ENCODE measurements around the gene ARMC7. TPM values are rescaled to one million over a fixed set of nuclear protein-coding genes. Genes with fewer than 3 reads are reported as not detected.
A peak's percentile ranks its signal among the peaks of the same experiment; 100 is the strongest.

The ARMC7 gene
- total RNA-seq, 1 experiment from 2014 or later: 48.7 TPM

DNA sequence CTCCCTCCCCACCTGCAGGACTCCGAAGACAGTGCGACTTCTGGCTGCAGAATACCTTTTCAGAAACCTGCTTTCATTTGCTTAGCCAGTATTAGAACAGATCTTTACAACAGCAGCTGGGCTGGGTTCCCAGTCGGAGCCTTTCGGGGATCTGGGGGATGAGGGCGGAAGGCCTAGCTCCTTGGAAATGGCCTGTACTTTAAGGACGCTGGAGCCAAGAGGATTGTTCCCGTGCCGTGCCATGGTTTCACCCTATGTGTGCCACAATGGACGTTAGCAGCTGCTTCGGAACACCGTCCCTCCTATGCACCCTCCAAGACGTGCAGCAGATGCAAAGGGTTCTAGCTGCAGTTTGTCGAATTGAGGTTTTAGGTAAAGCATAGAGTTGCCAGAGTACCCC, 46.6 kb upstream of the ARMC7 start:
- Histone ChIP-seq H3K4me1 (ENCODE audit: control insufficient read depth, insufficient read depth, low read length) (no peaks in the 10 kb centered on the region), H3K27me3 (ENCODE audit: control insufficient read depth, insufficient read depth, low read length) (no peaks in the 10 kb centered on the region), H3K4me3 (ENCODE audit: low read depth in 2 of 2, low read length in 2 of 2) (no peak overlapping the region), H3K36me3 (ENCODE audit: control insufficient read depth, insufficient read depth, low read length) (0 out of 2 replicates have a peak, but pooled peaks cover 2% of the 10 kb centered on the region), H3K27ac (ENCODE audit: low read length) (no peak overlapping the region), H3K9me3 (ENCODE audit: control insufficient read depth, insufficient read depth, low read depth, low read length) (no peaks in the 10 kb centered on the region)
- ChIA-PET CTCF (interaction anchor here (0.6 kb wide), 3 partner anchors 41 to 351 kb away, joined by 3 to 8 read pairs (median 8); no protein-coding TSS in a partner anchor), POLR2A (no interaction called here)
- in situ Hi-C loops (cut with HindIII; ENCODE audit: low pct_unique_long_range_greater_than_20kb, low sequenced_read_pairs): no loop called here
- BruUV-seq (replicated peaks): no TSS peak
- intact Hi-C loops (cut with micrococcal nuclease; ENCODE audit: unreplicated experiment): no loop called here
- ATAC-seq: no peak
- no peak for DNase-seq (ENCODE audit: low read depth, low spot score)
- TF ChIP-seq TCF7L2 (IDR thresholded peaks at IDR 0.05; ENCODE audit: low read depth, low read length): no peak
- no peak for TF ChIP-seq SIN3A (IDR thresholded peaks at IDR 0.05; ENCODE audit: borderline replicate concordance, insufficient read depth, low read depth, low read length)
- TF ChIP-seq, protein P1, sequence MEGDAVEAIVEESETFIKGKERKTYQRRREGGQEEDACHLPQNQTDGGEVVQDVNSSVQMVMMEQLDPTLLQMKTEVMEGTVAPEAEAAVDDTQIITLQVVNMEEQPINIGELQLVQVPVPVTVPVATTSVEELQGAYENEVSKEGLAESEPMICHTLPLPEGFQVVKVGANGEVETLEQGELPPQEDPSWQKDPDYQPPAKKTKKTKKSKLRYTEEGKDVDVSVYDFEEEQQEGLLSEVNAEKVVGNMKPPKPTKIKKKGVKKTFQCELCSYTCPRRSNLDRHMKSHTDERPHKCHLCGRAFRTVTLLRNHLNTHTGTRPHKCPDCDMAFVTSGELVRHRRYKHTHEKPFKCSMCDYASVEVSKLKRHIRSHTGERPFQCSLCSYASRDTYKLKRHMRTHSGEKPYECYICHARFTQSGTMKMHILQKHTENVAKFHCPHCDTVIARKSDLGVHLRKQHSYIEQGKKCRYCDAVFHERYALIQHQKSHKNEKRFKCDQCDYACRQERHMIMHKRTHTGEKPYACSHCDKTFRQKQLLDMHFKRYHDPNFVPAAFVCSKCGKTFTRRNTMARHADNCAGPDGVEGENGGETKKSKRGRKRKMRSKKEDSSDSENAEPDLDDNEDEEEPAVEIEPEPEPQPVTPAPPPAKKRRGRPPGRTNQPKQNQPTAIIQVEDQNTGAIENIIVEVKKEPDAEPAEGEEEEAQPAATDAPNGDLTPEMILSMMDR (IDR thresholded peaks at IDR 0.05): no peak
- TF ChIP-seq, protein P2, sequence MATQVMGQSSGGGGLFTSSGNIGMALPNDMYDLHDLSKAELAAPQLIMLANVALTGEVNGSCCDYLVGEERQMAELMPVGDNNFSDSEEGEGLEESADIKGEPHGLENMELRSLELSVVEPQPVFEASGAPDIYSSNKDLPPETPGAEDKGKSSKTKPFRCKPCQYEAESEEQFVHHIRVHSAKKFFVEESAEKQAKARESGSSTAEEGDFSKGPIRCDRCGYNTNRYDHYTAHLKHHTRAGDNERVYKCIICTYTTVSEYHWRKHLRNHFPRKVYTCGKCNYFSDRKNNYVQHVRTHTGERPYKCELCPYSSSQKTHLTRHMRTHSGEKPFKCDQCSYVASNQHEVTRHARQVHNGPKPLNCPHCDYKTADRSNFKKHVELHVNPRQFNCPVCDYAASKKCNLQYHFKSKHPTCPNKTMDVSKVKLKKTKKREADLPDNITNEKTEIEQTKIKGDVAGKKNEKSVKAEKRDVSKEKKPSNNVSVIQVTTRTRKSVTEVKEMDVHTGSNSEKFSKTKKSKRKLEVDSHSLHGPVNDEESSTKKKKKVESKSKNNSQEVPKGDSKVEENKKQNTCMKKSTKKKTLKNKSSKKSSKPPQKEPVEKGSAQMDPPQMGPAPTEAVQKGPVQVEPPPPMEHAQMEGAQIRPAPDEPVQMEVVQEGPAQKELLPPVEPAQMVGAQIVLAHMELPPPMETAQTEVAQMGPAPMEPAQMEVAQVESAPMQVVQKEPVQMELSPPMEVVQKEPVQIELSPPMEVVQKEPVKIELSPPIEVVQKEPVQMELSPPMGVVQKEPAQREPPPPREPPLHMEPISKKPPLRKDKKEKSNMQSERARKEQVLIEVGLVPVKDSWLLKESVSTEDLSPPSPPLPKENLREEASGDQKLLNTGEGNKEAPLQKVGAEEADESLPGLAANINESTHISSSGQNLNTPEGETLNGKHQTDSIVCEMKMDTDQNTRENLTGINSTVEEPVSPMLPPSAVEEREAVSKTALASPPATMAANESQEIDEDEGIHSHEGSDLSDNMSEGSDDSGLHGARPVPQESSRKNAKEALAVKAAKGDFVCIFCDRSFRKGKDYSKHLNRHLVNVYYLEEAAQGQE (IDR thresholded peaks at IDR 0.05; ENCODE audit: insufficient read depth in 1 of 2, low read depth in 2 of 2, low read length in 1 of 2): no peak
- no peak for TF ChIP-seq POLR2AphosphoS5 (IDR thresholded peaks at IDR 0.05; ENCODE audit: low read depth, low read length)

- no peak for DNase-seq (ENCODE audit: low read depth, low spot score)
- Histone ChIP-seq H3K4me1 (ENCODE audit: control insufficient read depth, insufficient read depth, low read length) (no peaks in the 10 kb centered on the region), H3K4me3 (ENCODE audit: low read depth in 2 of 2, low read length in 2 of 2) (no peak overlapping the region), H3K27ac (ENCODE audit: low read length) (no peak overlapping the region), H3K36me3 (ENCODE audit: control insufficient read depth, insufficient read depth, low read length) (0 out of 2 replicates have a peak, but pooled peaks cover 2% of the 10 kb centered on the region), H3K27me3 (ENCODE audit: control insufficient read depth, insufficient read depth, low read length) (no peaks in the 10 kb centered on the region), H3K9me3 (ENCODE audit: control insufficient read depth, insufficient read depth, low read depth, low read length) (no peaks in the 10 kb centered on the region)
- ATAC-seq: 0 out of 2 replicates have a peak, but pooled peaks have one; percentile 44
- TF ChIP-seq POLR2AphosphoS5 (IDR thresholded peaks at IDR 0.05; ENCODE audit: low read depth, low read length) (no peak), TCF7L2 (IDR thresholded peaks at IDR 0.05; ENCODE audit: low read depth, low read length) (no peak), SIN3A (IDR thresholded peaks at IDR 0.05; ENCODE audit: borderline replicate concordance, insufficient read depth, low read depth, low read length) (no peak)
- TF ChIP-seq, protein P1 (IDR thresholded peaks at IDR 0.05): no peak
- ChIA-PET POLR2A (no interaction called here), CTCF (interaction anchor here (0.6 kb wide), 2 partner anchors 41 to 351 kb away, joined by 3 to 8 read pairs; no protein-coding TSS in a partner anchor)
- no TSS peak for BruUV-seq (replicated peaks)
- intact Hi-C loops (cut with micrococcal nuclease; ENCODE audit: unreplicated experiment) (no loop called here), in situ Hi-C loops (cut with HindIII; ENCODE audit: low pct_unique_long_range_greater_than_20kb, low sequenced_read_pairs) (no loop called here)
These were observed 46.1 kb upstream of the ARMC7 start for GRCh38 chr17:75063626-75064025.
